ENCODE results near the gene MYO1F. TPM values are rescaled to one million over a fixed set of nuclear protein-coding genes. Genes with fewer than 3 reads are reported as not detected.
A peak's percentile ranks its signal among the peaks of the same experiment; 100 is the strongest.

The MYO1F gene
- total and polyA plus RNA-seq, 2 of the 13 experiments (the other 11 are each of a cell fraction or from before 2014, with no cell fraction given): 0.09 to 0.13 TPM

DNA sequence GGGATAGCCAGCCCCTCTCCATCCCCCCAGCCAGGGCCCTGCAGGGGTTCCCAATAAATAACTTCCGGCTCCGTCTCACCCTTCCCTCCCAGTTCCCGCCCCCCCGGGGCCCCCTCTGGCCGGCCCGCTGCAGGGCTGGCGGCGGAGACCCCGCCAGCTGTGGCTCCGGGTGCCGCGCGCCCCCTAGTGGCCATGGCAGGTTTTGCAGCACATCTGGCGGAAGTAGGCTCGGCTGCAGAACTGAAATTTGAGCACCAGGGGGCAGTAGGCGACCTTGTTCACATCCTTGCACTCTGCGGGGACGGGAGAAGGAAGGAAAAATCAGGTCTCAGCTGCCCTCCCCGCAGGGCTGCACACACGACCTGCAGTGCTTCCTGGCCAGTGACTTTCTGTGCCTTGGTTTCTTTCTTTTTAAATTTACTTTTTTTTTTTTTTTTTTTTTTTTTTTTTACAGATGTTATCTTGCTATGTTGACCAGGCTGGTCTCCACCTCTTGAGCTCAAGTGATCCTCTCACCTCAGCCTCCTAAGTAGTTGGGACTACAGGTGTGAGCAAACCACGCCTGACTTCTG is 3.6 kb upstream of the MYO1F start (continued):
- TF ChIP-seq, protein P1, sequence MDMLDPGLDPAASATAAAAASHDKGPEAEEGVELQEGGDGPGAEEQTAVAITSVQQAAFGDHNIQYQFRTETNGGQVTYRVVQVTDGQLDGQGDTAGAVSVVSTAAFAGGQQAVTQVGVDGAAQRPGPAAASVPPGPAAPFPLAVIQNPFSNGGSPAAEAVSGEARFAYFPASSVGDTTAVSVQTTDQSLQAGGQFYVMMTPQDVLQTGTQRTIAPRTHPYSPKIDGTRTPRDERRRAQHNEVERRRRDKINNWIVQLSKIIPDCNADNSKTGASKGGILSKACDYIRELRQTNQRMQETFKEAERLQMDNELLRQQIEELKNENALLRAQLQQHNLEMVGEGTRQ (IDR thresholded peaks at IDR 0.05; ENCODE audit: low read depth, low read length): no peak
- TF ChIP-seq, protein P1 (CRISPR knock-in tag; IDR thresholded peaks at IDR 0.05; ENCODE audit: borderline replicate concordance): no peak
- no peak for TF ChIP-seq CC2D1A (CRISPR knock-in tag; IDR thresholded peaks at IDR 0.05)
- no peak for TF ChIP-seq SIX4 (CRISPR knock-in tag; IDR thresholded peaks at IDR 0.05)
- TF ChIP-seq PHF20 (CRISPR knock-in tag; IDR thresholded peaks at IDR 0.05): no peak
- TF ChIP-seq ZBTB21 (CRISPR knock-in tag; IDR thresholded peaks at IDR 0.05): no peak
- no peak for TF ChIP-seq NRL (CRISPR knock-in tag; IDR thresholded peaks at IDR 0.05; ENCODE audit: borderline replicate concordance)
- TF ChIP-seq ZFP1 (CRISPR knock-in tag; IDR thresholded peaks at IDR 0.05): no peak
- TF ChIP-seq MBNL3 (CRISPR knock-in tag; conservative IDR thresholded peaks at IDR 0.05): no peak
- no peak for TF ChIP-seq ZNF510 (CRISPR knock-in tag; IDR thresholded peaks at IDR 0.05; ENCODE audit: low read depth)
- no peak for TF ChIP-seq ZNF337 (CRISPR knock-in tag; IDR thresholded peaks at IDR 0.05; ENCODE audit: borderline replicate concordance, low read depth)
- TF ChIP-seq YY1 (IDR thresholded peaks at IDR 0.05; ENCODE audit: insufficient read depth, insufficient replicate concordance, low read depth, low read length): peak; percentile 46
- no peak for TF ChIP-seq ZNF749 (CRISPR knock-in tag; IDR thresholded peaks at IDR 0.05; ENCODE audit: borderline replicate concordance)
- TF ChIP-seq, protein P2, sequence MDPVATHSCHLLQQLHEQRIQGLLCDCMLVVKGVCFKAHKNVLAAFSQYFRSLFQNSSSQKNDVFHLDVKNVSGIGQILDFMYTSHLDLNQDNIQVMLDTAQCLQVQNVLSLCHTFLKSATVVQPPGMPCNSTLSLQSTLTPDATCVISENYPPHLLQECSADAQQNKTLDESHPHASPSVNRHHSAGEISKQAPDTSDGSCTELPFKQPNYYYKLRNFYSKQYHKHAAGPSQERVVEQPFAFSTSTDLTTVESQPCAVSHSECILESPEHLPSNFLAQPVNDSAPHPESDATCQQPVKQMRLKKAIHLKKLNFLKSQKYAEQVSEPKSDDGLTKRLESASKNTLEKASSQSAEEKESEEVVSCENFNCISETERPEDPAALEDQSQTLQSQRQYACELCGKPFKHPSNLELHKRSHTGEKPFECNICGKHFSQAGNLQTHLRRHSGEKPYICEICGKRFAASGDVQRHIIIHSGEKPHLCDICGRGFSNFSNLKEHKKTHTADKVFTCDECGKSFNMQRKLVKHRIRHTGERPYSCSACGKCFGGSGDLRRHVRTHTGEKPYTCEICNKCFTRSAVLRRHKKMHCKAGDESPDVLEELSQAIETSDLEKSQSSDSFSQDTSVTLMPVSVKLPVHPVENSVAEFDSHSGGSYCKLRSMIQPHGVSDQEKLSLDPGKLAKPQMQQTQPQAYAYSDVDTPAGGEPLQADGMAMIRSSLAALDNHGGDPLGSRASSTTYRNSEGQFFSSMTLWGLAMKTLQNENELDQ (CRISPR knock-in tag; IDR thresholded peaks at IDR 0.05; ENCODE audit: borderline replicate concordance): no peak
- no peak for TF ChIP-seq HNF4G (IDR thresholded peaks at IDR 0.05; ENCODE audit: borderline replicate concordance, low read depth, low read length)
- no peak for TF ChIP-seq HNF4G (CRISPR knock-in tag; IDR thresholded peaks at IDR 0.05; ENCODE audit: borderline replicate concordance, low read depth)
- peak; percentile 57; the same call in 1 of the 2 replicates for TF ChIP-seq KAT7 (CRISPR knock-in tag; IDR thresholded peaks at IDR 0.05; ENCODE audit: borderline replicate concordance)
- no peak for TF ChIP-seq ZNF567 (CRISPR knock-in tag; IDR thresholded peaks at IDR 0.05; ENCODE audit: borderline replicate concordance)
- no peak for TF ChIP-seq ZNF160 (CRISPR knock-in tag; IDR thresholded peaks at IDR 0.05)
- TF ChIP-seq, protein P3, sequence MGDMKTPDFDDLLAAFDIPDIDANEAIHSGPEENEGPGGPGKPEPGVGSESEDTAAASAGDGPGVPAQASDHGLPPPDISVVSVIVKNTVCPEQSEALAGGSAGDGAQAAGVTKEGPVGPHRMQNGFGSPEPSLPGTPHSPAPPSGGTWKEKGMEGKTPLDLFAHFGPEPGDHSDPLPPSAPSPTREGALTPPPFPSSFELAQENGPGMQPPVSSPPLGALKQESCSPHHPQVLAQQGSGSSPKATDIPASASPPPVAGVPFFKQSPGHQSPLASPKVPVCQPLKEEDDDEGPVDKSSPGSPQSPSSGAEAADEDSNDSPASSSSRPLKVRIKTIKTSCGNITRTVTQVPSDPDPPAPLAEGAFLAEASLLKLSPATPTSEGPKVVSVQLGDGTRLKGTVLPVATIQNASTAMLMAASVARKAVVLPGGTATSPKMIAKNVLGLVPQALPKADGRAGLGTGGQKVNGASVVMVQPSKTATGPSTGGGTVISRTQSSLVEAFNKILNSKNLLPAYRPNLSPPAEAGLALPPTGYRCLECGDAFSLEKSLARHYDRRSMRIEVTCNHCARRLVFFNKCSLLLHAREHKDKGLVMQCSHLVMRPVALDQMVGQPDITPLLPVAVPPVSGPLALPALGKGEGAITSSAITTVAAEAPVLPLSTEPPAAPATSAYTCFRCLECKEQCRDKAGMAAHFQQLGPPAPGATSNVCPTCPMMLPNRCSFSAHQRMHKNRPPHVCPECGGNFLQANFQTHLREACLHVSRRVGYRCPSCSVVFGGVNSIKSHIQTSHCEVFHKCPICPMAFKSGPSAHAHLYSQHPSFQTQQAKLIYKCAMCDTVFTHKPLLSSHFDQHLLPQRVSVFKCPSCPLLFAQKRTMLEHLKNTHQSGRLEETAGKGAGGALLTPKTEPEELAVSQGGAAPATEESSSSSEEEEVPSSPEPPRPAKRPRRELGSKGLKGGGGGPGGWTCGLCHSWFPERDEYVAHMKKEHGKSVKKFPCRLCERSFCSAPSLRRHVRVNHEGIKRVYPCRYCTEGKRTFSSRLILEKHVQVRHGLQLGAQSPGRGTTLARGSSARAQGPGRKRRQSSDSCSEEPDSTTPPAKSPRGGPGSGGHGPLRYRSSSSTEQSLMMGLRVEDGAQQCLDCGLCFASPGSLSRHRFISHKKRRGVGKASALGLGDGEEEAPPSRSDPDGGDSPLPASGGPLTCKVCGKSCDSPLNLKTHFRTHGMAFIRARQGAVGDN (CRISPR knock-in tag; IDR thresholded peaks at IDR 0.05): peak; percentile 53; the same call in 1 of the 2 replicates
- no peak for TF ChIP-seq HNRNPH1 (optimal IDR thresholded peaks at IDR 0.05; ENCODE audit: low read depth, low read length)
- TF ChIP-seq SOX13 (IDR thresholded peaks at IDR 0.05): no peak
- TF ChIP-seq SOX13 (CRISPR knock-in tag; conservative IDR thresholded peaks at IDR 0.05 in 1 of 2, IDR thresholded peaks at IDR 0.05 in 1 of 2): no peak

All from HepG2 (cell line).